Fibroblast of lung (primary cell): ENCODE results near the gene RLBP1. TPM values are rescaled to one million over a fixed set of nuclear protein-coding genes. Genes with fewer than 3 reads are reported as not detected.

Experiments
- DNase-seq, 2 donors: peaks; one replicate each; pipeline versions ENCODE4 v3.0.0 to v3.0.0-alpha.2; 2010; ENCODE audit warnings: low read depth in 2 of 2
- H2AFZ ChIP-seq: 2 replicates; pipeline ENCODE4 v1.5.1; 2012; ENCODE audit warnings: low read length, control low read depth, inconsistent platforms
- H3K27ac ChIP-seq: 2 replicates; pipeline ENCODE4 v1.5.1; 2011; ENCODE audit warnings: low read length, control low read depth; ENCODE audit not compliant: insufficient read depth
- H3K27me3 ChIP-seq: 2 replicates; pipeline ENCODE4 v1.5.1; 2011; ENCODE audit warnings: mild to moderate bottlenecking, low read length; ENCODE audit not compliant: control insufficient read depth, insufficient read depth
- H3K36me3 ChIP-seq: 2 replicates; pipeline ENCODE4 v1.5.1; 2011; ENCODE audit warnings: low read length; ENCODE audit not compliant: control insufficient read depth, insufficient read depth
- H3K4me1 ChIP-seq: 2 replicates; pipeline ENCODE4 v1.5.1; 2011; ENCODE audit warnings: low read length; ENCODE audit not compliant: control insufficient read depth, insufficient read depth; ENCODE audit errors: extremely low read depth
- H3K4me2 ChIP-seq: 2 replicates; pipeline ENCODE4 v1.5.1; 2011; ENCODE audit warnings: low read length, control low read depth; ENCODE audit not compliant: insufficient read depth; ENCODE audit errors: extremely low read depth
- H3K4me3 ChIP-seq, 4 experiments: fragments of 200-600 bp in 1 of 4; sonication (generic) in 1 of 4; replicated peaks in 1 of 4; 2 replicates each; pipeline ENCODE4 v1.5.1; 2011 to 2016; ENCODE audit warnings: low read length in 4 of 4, low read depth in 3 of 4, mild to moderate bottlenecking in 3 of 4, control low read depth in 2 of 4, inconsistent platforms in 1 of 4, mixed read lengths in 1 of 4; ENCODE audit not compliant: insufficient read depth in 1 of 4; ENCODE audit errors: control extremely low read depth in 1 of 4
- H3K79me2 ChIP-seq: 2 replicates; pipeline ENCODE4 v1.5.1; 2012; ENCODE audit warnings: mild to moderate bottlenecking, low read length, inconsistent platforms; ENCODE audit not compliant: control insufficient read depth, insufficient read depth
- H3K9ac ChIP-seq: 2 replicates; pipeline ENCODE4 v1.5.1; 2011; ENCODE audit warnings: mild to moderate bottlenecking, low read length, control low read depth; ENCODE audit not compliant: insufficient read depth
- H3K9me3 ChIP-seq: 2 replicates; pipeline ENCODE4 v1.5.1; 2012; ENCODE audit warnings: low read depth, low read length; ENCODE audit not compliant: control insufficient read depth, insufficient read depth
- H4K20me1 ChIP-seq: 2 replicates; pipeline ENCODE4 v1.5.1; 2011; ENCODE audit warnings: low read length; ENCODE audit not compliant: control insufficient read depth, insufficient read depth; ENCODE audit errors: extremely low read depth
- CTCF ChIP-seq, 2 donors: IDR thresholded peaks in 1 of 2; conservative IDR thresholded peaks in 1 of 2; 1 replicate in 1 of 2; 2 replicates in 1 of 2; pipeline ENCODE4 v1.5.1; 2011 to 2012; ENCODE audit warnings: low read length in 2 of 2, control low read depth in 1 of 2, inconsistent platforms in 1 of 2, low read depth in 1 of 2, mild to moderate bottlenecking in 1 of 2
- EZH2 ChIP-seq: IDR thresholded peaks from 2 replicates; pipeline ENCODE4 v1.5.1; 2012; ENCODE audit warnings: low read length, control low read depth, mild to moderate bottlenecking; ENCODE audit errors: missing control alignments
- polyA plus RNA-seq, 2 donors: library from polyadenylated mRNA; depleted of rRNA in 1 of 2; stranded (reverse) in 1 of 2; unstranded in 1 of 2; fragments of >200 nt; gene quantifications; 2 replicates each; pipeline ENCODE4 v1.2.1, GENCODE V29; 2011 to 2012; ENCODE audit warnings: missing spikeins in 1 of 2
- total RNA-seq: library from RNA; depleted of rRNA; stranded (reverse); fragments of >200 nt; gene quantifications from 2 replicates; pipeline ENCODE4 v1.2.1, GENCODE V29; 2014

RLBP1 gene
- total and polyA plus RNA-seq, 2 donors (not counting 1 experiment from before 2014, with no cell fraction given): not detected

- Histone ChIP-seq H3K79me2 (no peaks in the 10 kb centered on the region), H3K27me3 (no peaks in the 10 kb centered on the region), H3K9ac (no peak overlapping the region), H3K4me2 (peak overlapping the region; percentile 30), H3K27ac (no peak overlapping the region), H3K36me3 (no peaks in the 10 kb centered on the region), H3K4me3 (no peak overlapping the region), H3K9me3 (no peaks in the 10 kb centered on the region), H2AFZ (no peak overlapping the region), H3K4me1 (peaks cover 5% of the 10 kb centered on the region), H4K20me1 (no peaks in the 10 kb centered on the region)
- TF ChIP-seq CTCF (conservative IDR thresholded peaks at IDR 0.05 in 1 of 2, IDR thresholded peaks at IDR 0.05 in 1 of 2; ENCODE audit: low read depth in 1 of 2, low read length in 2 of 2): no peak
- TF ChIP-seq EZH2: no peak
- DNase-seq: peak in 1 of 2 donors; percentile 50
Measured at GRCh38 chr15:89165677-89166076, 55.7 kb downstream of the RLBP1 start.

- TF ChIP-seq CTCF (conservative IDR thresholded peaks at IDR 0.05 in 1 of 2, IDR thresholded peaks at IDR 0.05 in 1 of 2; ENCODE audit: low read depth in 1 of 2, low read length in 2 of 2) (no peak), EZH2 (no peak)
- Histone ChIP-seq H3K36me3 (no peaks in the 10 kb centered on the region), H3K79me2 (no peaks in the 10 kb centered on the region), H3K9ac (no peak overlapping the region), H3K4me3 (no peak overlapping the region), H3K9me3 (no peaks in the 10 kb centered on the region), H2AFZ (no peak overlapping the region), H3K4me1 (peaks cover 5% of the 10 kb centered on the region), H3K4me2 (no peak overlapping the region), H4K20me1 (no peaks in the 10 kb centered on the region), H3K27me3 (no peaks in the 10 kb centered on the region), H3K27ac (no peak overlapping the region)
- peak; percentile 29 to 52 for DNase-seq
Measured at GRCh38 chr15:89164712-89165211, 56.6 kb downstream of the RLBP1 start.

- H3K4me3 ChIP-seq: no peak overlapping the region
- no peak for DNase-seq
- no peak overlapping the region for H2AFZ ChIP-seq
- H3K27me3 ChIP-seq: no peaks in the 10 kb centered on the region
- no peaks in the 10 kb centered on the region for H4K20me1 ChIP-seq
- peaks cover 5% of the 10 kb centered on the region for H3K4me1 ChIP-seq
- no peaks in the 10 kb centered on the region for H3K9me3 ChIP-seq
- no peaks in the 10 kb centered on the region for H3K79me2 ChIP-seq
- no peak overlapping the region for H3K9ac ChIP-seq
- no peaks in the 10 kb centered on the region for H3K36me3 ChIP-seq
- no peak for TF ChIP-seq CTCF (conservative IDR thresholded peaks at IDR 0.05 in 1 of 2, IDR thresholded peaks at IDR 0.05 in 1 of 2; ENCODE audit: low read depth in 1 of 2, low read length in 2 of 2)
- TF ChIP-seq EZH2: no peak
- no peak overlapping the region for H3K27ac ChIP-seq
- H3K4me2 ChIP-seq: no peak overlapping the region
Measured at GRCh38 chr15:89163271-89164055, 57.9 kb downstream of the RLBP1 start.
